Activated CD4-positive, alpha-beta T cell treated with anti-CD3 and anti-CD28 coated beads, Interleukin-2, amount 50 U/mL, for 24 hours (primary cell): Measurements from ENCODE around the gene LRIT3.

Experiments used
- DNase-seq, 2 donors: peaks; one replicate each; pipeline ENCODE4 v3.0.0-alpha.2; 2020; ENCODE audit warnings: low read depth in 1 of 2, low spot score in 1 of 2

LRIT3 gene

GRCh38 chr4:109890076-109890475 lies 42.2 kb downstream of the LRIT3 start:
- DNase-seq, result no peak

DNA sequence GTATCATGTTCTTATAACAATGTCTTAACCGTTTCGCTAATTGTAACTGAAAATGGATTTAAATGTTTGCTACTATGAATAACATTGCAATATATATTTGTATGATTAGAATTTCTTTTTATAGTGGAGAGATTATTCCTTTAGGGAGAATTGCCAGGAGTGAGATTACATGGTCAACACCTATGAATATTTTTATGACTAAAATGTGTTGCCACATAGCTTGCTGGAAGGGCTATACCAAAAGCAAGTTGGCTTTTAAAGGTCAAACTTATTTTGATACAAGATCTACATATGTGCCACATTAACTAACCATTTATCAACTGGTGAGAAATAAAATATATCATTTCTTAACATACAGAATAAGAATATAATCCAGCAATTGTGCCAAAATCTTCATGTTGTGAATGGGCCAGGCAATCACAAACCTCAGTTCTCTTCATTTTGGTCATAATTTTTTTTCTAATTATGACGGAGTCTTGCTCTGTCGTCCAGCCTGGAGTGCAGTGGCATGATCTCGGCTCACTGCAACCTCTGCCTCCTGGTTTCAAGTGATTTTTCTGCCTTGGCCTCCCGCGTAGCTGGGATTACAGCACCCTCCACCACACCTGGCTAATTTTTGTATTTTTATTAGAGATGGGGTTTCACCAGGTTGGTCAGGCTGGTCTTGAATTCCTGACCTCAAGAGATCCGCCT lies 54.8 kb downstream of the LRIT3 start:
- no peak for DNase-seq

DNA sequence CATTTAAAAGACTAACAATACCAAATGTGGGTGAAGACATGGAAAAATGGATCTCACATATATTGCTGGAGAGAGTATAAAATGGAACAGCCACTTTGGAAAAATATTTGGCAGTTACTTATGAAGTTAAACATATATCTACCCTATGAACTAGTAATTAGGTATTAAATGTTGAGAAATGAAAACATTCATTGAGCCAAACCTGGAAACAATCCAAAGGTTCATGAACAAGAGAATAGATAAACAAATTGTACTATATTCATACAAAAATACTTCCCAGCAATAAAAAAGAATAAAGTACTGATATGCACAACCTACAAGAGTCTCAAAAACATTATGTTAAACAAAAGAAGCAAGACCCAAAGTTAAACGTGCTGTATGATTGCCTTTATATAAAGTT lies 60.8 kb downstream of the LRIT3 start:
- no peak for DNase-seq

DNA sequence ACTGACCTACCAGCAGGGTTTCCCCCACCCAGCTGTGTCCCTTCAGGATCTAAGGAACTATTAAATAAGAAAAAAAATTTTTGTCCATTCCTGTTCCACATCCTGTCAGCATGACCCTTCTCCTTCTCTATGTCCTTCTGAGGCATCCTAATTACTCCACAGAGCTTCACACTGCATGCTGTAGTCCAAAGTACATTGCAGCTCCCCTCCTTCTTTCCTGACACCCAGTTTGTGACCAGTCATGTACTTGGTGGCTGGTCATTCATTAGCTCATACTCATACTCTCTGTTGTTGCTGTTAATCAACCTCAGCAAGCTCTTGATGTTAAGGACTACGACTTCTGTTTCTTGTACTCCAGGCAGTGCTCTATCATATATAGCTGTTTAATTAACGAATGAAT lies 62.3 kb downstream of the LRIT3 start:
- no peak for DNase-seq

GRCh38 chr4:109912706-109913595 lies 65.0 kb downstream of the LRIT3 start, which contains the start of gene EGF:
Gene EGF, plus strand, starts transcription at chr4:109912883. Its CDS starts 453 bp downstream, at chr4:109913336.
- no peak for DNase-seq

DNA sequence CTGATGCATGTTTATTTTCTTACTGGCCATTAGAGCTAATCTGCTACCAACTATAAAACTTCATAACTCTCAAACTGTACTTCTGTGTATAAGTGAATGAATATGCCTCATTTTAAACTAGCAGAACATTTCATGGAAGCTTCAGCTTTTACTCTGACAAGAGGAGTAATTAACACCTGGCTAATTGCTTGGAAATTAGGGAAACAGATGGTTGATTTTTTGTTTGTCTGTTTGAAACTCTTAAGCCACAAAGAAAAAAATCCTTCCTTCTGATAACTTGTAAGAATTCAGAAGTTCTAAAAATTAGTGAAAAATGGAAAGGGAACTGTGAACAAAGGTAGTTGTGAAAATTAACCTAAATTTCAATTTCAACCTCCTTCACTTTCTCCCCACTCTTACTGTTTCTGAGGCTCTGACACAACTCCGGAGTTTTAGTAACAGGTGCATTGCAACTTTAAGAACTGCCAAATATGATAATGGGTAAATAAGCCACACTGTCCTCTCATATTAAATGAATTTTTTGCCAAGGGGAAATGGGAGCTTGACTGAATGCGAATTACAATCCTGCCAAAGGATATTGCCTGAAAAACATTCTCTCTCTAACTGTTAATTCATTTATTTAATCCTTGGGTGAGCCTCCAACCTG lies 65.8 kb downstream of the LRIT3 start:
- DNase-seq, result no peak

GRCh38 chr4:109914322-109914721 lies 66.4 kb downstream of the LRIT3 start:
- DNase-seq, result no peak

- DNase-seq, result no peak
Observed at GRCh38 chr4:109915385-109916026, 67.6 kb downstream of the LRIT3 start.

GRCh38 chr4:109916027-109916409 lies 68.1 kb downstream of the LRIT3 start:
- DNase-seq, result no peak

DNA sequence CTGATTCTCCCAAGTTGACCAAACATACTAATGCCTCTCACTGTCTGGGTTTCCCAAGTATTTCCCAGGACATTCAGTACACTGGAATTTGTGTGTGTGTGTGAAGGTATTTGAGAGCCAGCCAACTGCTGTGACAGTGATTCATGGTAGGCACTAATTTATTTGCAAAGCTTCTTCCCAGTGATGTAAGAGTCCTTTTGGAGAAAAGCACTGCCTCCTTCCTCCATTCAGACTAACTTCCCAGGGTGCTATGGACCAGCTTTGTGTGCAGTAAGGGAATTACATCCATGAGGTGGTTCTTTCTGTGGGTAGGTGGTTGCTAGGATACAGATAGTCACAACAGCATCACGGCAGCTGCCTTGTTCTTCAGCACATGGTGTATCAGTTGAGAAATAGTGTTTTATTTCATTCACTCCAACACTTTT lies 73.5 kb downstream of the LRIT3 start:
- DNase-seq, result no peak
